Tibial artery (tissue), 4 donors: ENCODE results near the gene ZIC5.
A peak's percentile ranks its signal among the peaks of the same experiment; 100 is the strongest.

ENCODE experiments used
- DNase-seq, 2 donors: peaks; one replicate each; pipeline ENCODE4 v3.0.0-alpha.2; 2019
- H3K27ac ChIP-seq, 2 donors: fragments of 200-600 bp; sonication (generic) in 1 of 2; 1 replicate in 1 of 2; 2 replicates in 1 of 2; pipeline ENCODE4 v1.5.1; 2018 to 2019; ENCODE audit warnings: mild to moderate bottlenecking in 1 of 2
- H3K27me3 ChIP-seq, 2 donors: fragments of 200-600 bp; sonication (generic) in 1 of 2; one replicate each; pipeline versions ENCODE4 v1.5.1 to v1.6.0; 2016 to 2019
- H3K36me3 ChIP-seq, 3 donors: fragments of 200-600 bp; sonication (generic) in 2 of 3; one replicate each; pipeline ENCODE4 v1.5.1; 2016 to 2019; ENCODE audit warnings: mild to moderate bottlenecking in 2 of 3
- H3K4me1 ChIP-seq, 4 donors: fragments of 200-600 bp; sonication (generic) in 2 of 4; 1 replicate in 3 of 4; 2 replicates in 1 of 4; pipeline ENCODE4 v1.5.1; 2016 to 2019
- H3K4me3 ChIP-seq, 2 donors: fragments of 200-600 bp; sonication (generic) in 1 of 2; 1 replicate in 1 of 2; 2 replicates in 1 of 2; pipeline ENCODE4 v1.5.1; 2018 to 2019; ENCODE audit warnings: mild to moderate bottlenecking in 2 of 2
- H3K9me3 ChIP-seq, 3 donors: fragments of 200-600 bp; sonication (generic) in 1 of 3; one replicate each; pipeline ENCODE4 v1.5.1; 2016 to 2019
- intact Hi-C: fragments of 100-400 bp; cut with DNase I; formaldehyde crosslinking; loops from one replicate; pipeline ENCODE4 v1.15.0; 2023; ENCODE audit warnings: low total_unique reads
- TF ChIP-seq, protein P1 (sequence below), 2 experiments: fragments of 200-600 bp in 1 of 2; fragments of 450-650 bp in 1 of 2; IDR thresholded peaks; one replicate each; pipeline ENCODE4 v1.5.1; 2017 to 2019; ENCODE audit warnings: antibody characterized with exemption in 2 of 2, mild to moderate bottlenecking in 1 of 2, moderate library complexity in 1 of 2

ZIC5 gene

DNA sequence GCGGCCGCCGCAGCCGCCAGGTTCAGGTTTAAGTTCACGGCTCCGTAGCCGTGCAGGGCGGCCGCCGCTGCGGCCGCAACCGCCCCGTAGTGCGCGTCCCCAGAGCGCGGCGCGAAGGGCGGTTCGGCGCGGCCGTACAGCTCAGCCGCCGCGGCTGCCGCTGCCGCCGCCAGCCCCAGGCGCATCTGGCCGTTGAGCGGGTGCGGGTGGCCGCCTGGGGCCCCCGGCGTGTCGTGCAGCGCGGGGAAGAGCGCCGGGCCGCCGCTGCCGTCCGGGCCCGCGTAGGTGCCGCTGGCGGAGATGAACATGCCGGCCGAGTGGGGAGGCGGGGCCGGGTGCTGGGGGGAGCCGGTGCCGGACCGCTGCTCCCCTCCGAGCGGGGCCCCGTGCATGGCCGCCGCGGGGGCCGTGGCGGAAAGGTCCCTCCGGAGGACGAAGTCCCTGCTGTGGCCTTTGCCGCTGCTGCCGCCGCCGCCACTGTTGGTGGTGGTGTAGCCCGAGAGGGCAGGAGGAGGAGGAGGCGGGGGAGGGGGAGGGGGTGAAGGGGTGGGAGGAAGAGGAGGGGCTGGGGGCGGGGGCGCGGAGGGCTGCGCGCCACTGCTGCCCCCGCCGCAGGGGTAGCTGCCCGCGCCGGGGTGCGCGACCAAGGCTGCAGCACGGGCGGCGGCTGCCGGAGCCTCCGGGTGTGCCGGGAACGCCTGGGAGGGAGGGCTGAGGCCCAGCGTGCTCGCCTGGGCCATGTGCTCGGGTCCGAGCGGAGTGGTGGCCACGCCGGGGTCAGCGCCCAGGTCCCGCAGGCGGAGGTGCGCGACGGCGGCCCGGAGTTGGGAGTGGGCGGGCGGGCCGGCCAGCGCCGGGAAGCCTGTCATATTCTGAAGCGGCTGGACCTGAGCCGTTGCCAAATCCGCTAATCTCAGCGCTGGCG is 654 bp downstream of the ZIC5 start:
- no peak overlapping the region for H3K27ac ChIP-seq
- H3K36me3 ChIP-seq: no peaks in the 10 kb centered on the region
- TF ChIP-seq, protein P1, sequence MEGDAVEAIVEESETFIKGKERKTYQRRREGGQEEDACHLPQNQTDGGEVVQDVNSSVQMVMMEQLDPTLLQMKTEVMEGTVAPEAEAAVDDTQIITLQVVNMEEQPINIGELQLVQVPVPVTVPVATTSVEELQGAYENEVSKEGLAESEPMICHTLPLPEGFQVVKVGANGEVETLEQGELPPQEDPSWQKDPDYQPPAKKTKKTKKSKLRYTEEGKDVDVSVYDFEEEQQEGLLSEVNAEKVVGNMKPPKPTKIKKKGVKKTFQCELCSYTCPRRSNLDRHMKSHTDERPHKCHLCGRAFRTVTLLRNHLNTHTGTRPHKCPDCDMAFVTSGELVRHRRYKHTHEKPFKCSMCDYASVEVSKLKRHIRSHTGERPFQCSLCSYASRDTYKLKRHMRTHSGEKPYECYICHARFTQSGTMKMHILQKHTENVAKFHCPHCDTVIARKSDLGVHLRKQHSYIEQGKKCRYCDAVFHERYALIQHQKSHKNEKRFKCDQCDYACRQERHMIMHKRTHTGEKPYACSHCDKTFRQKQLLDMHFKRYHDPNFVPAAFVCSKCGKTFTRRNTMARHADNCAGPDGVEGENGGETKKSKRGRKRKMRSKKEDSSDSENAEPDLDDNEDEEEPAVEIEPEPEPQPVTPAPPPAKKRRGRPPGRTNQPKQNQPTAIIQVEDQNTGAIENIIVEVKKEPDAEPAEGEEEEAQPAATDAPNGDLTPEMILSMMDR (IDR thresholded peaks at IDR 0.05): no peak
- intact Hi-C loops: no loop called here
- H3K4me3 ChIP-seq: peak overlapping the region; percentile 26 to 40
- H3K4me1 ChIP-seq: peaks cover 0 to 44% (median 34%) of the 10 kb centered on the region in 4 donors
- H3K9me3 ChIP-seq: no peaks in the 10 kb centered on the region
- peaks cover 18 to 98% of the 10 kb centered on the region in 2 donors for H3K27me3 ChIP-seq
- DNase-seq: no peak

GRCh38 chr13:99969919-99970650 is 1.5 kb downstream of the ZIC5 start:
- Histone ChIP-seq H3K27ac (no peak overlapping the region), H3K36me3 (no peaks in the 10 kb centered on the region), H3K4me3 (peak overlapping the region; percentile 26 to 40), H3K4me1 (peaks cover 0 to 44% (median 34%) of the 10 kb centered on the region in 4 donors), H3K9me3 (no peaks in the 10 kb centered on the region), H3K27me3 (peaks cover 18 to 98% of the 10 kb centered on the region in 2 donors)
- no peak for DNase-seq
- intact Hi-C loops: no loop called here
- TF ChIP-seq, protein P1 (IDR thresholded peaks at IDR 0.05): no peak

- DNase-seq: no peak
- Histone ChIP-seq H3K9me3 (no peaks in the 10 kb centered on the region), H3K27me3 (peaks cover 18 to 98% of the 10 kb centered on the region in 2 donors), H3K27ac (no peak overlapping the region), H3K36me3 (no peaks in the 10 kb centered on the region), H3K4me1 (peaks cover 0 to 44% (median 34%) of the 10 kb centered on the region in 4 donors), H3K4me3 (peak overlapping the region in 1 of 2 donors; percentile 32)
- TF ChIP-seq, protein P1 (IDR thresholded peaks at IDR 0.05): no peak
- intact Hi-C loops: no loop called here
Measured at GRCh38 chr13:99969453-99969918, 2.1 kb downstream of the ZIC5 start.

DNA sequence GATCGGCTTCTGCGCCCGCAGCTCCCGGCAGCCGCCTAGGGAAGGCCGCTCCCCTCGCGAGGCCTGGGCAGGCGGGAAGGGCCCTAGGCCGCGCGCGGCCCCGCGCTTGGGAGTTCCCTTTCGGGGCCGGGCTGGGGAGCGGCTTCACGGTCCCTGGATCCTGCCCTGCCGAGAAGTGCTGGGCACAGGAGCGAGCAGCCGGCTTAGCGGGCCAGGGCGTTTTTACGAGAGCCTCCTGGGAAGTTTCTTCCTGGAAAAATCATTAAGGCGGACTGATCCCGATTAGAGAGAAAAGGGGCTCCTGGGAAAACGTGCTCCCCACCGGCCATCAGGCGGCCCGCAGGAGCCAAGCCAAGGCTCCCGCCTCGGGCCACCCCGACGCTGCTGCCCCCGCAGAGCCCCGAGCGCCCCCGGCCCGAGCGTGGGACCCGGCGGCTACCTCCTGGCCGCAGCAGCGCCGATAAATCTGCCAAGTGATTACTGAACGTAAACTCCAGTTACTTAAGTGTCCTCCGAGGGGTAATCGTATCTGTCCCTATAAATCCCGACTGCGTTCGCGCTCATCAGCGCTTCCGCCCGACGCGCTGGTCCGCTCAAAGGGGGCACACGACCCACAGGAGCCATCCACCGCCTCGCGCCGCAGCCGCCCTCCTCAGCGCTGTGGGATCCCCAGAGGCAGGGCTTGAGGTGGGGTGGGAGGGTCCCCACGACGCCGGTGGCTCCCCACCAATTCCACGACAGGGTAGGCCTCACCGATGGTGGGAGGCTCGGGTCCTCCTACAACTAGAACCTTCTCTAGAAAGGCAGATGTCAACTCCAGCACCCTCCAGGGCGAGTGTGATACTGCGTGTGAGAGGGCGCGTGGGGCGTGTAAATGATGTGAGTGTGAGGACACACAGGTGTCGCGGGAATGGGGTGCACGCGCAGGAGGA is 2.8 kb downstream of the ZIC5 start:
- Histone ChIP-seq H3K9me3 (no peaks in the 10 kb centered on the region), H3K27ac (no peak overlapping the region), H3K4me3 (peak overlapping the region; percentile 7 to 46), H3K36me3 (no peaks in the 10 kb centered on the region), H3K4me1 (peaks cover 0 to 44% (median 34%) of the 10 kb centered on the region in 4 donors), H3K27me3 (peaks cover 18 to 98% of the 10 kb centered on the region in 2 donors)
- TF ChIP-seq, protein P1 (IDR thresholded peaks at IDR 0.05): no peak
- intact Hi-C loops: no loop called here
- DNase-seq: no peak
